Measurements from ENCODE around the gene TMEM82. TPM values are rescaled to one million over a fixed set of nuclear protein-coding genes. Genes with fewer than 3 reads are reported as not detected.
"Not testable (repeated sequence)": the region's sequence is repeated elsewhere in the genome, so short reads cannot be mapped to it uniquely, and the experiment has no call there.

The TMEM82 gene
- 10 to 100 TPM in 3 of 4 donors, 1 to 10 TPM in 1; 2.5 to 42.4 (median 32.7) TPM for total RNA-seq

DNA sequence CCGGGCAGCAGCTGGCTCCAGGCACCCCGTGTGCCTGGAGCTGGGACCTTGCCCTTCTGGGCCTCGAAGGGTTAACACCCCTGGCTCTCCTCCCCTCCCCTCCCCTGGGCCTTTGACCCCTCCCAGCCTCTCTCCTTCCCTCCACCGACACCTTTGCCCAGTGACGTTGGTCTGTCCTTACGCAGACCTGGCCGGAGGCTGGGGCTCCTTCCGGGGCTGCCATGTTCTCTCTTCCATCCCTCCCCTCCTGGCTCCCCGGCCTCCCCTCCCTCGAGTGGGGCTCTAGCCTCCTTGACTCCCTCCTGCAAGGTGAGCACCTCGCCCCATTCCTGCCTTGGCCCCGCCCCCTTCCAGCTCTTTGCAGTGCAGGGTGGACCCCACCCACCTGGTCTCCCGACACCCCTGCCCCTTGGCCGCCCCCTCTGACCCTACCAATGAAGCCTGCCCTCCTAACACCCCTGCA lies at the start of gene TMEM82:
TSS of gene TMEM82 (plus strand) at position 161 of the 463 bp plus-strand sequence. CDS start at position 222, 61 bp downstream.
- Histone ChIP-seq H3K36me3 (peaks cover 0 to 6% (median 0%) of the 10 kb centered on the region in 3 donors), H3K4me3 (peak within 1 kb of the TSS in 3 of 4 donors; percentile 15 to 52 (median 49)), H3K27me3 (no peaks in the 10 kb centered on the region), H3K4me1 (peaks cover 0 to 23% (median 3%) of the 10 kb centered on the region in 4 donors), H3K27ac (peak within 1 kb of the TSS in 3 of 4 donors; percentile 70 to 88 (median 85)), H3K9me3 (no peaks in the 10 kb centered on the region)
- peak in 2 of 3 donors; percentile 86 for DNase-seq
- TF ChIP-seq, protein P1, sequence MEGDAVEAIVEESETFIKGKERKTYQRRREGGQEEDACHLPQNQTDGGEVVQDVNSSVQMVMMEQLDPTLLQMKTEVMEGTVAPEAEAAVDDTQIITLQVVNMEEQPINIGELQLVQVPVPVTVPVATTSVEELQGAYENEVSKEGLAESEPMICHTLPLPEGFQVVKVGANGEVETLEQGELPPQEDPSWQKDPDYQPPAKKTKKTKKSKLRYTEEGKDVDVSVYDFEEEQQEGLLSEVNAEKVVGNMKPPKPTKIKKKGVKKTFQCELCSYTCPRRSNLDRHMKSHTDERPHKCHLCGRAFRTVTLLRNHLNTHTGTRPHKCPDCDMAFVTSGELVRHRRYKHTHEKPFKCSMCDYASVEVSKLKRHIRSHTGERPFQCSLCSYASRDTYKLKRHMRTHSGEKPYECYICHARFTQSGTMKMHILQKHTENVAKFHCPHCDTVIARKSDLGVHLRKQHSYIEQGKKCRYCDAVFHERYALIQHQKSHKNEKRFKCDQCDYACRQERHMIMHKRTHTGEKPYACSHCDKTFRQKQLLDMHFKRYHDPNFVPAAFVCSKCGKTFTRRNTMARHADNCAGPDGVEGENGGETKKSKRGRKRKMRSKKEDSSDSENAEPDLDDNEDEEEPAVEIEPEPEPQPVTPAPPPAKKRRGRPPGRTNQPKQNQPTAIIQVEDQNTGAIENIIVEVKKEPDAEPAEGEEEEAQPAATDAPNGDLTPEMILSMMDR (IDR thresholded peaks at IDR 0.05): no peak
- TF ChIP-seq POLR2A (IDR thresholded peaks at IDR 0.05): peak; percentile 66 to 88

DNA sequence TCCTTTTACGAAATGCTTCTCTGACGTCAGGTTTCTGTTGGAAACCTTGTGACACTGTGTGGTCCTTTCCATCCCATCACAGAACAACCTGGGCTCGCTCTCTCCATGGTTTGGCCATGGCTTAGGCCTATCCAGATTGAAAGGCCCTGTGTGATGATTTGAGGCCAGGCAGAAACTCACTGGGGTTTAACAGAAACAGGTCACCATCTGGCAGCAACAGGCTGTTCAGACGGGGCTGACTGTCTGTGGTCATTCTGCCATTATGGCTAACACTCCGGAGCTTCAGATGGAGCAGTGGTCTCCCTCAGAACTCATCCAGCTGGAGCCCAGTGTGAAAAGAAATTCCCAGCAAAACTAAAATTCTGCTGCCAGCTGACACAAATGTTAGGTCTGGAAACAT lies 48.9 kb upstream of the TMEM82 start:
- Histone ChIP-seq H3K27ac (no peak overlapping the region), H3K27me3 (no peaks in the 10 kb centered on the region), H3K36me3 (peaks cover 0 to 10% (median 0%) of the 10 kb centered on the region in 3 donors), H3K4me1 (peaks cover 0 to 19% (median 9%) of the 10 kb centered on the region in 4 donors), H3K4me3 (no peak overlapping the region), H3K9me3 (no peaks in the 10 kb centered on the region)
- DNase-seq: no peak
- TF ChIP-seq POLR2A (IDR thresholded peaks at IDR 0.05): no peak
- TF ChIP-seq, protein P1 (IDR thresholded peaks at IDR 0.05): no peak

DNA sequence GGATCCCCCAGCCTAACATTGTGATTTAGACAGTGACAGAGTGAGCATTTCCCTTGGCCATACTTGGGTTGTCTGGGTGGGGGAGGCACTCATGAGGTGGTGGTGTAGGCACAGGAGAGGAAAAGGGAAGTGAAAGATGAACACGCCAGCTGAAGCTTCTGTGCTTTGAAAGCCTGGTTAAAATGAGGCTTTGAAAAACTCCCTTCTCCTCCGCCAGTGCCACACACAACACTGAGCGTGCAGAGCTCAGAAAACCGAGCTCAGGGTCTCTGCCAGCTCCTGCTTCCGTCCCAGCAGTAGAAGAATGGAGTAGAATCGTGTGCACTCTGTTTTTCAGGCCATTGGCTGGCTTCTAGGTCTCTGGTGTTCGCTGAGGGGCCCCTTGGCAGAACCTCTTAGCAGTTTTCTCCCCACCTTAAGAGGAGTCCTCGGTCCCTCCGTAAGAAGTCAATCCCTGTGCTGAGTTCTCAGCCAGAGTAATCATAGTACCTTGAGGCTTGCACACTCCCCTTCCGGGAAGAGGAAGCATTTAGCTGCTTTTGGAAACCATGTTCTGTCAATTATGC lies 45.3 kb upstream of the TMEM82 start:
- Histone ChIP-seq H3K4me1 (peaks cover 0 to 16% (median 9%) of the 10 kb centered on the region in 4 donors), H3K4me3 (peak overlapping the region in 1 of 4 donors; percentile 24), H3K36me3 (peaks cover 0 to 10% (median 0%) of the 10 kb centered on the region in 3 donors), H3K9me3 (no peaks in the 10 kb centered on the region), H3K27me3 (no peaks in the 10 kb centered on the region), H3K27ac (peak overlapping the region; percentile 6 to 82 (median 63))
- no peak for TF ChIP-seq POLR2A (IDR thresholded peaks at IDR 0.05)
- TF ChIP-seq, protein P1 (IDR thresholded peaks at IDR 0.05): no peak
- peak in 2 of 3 donors; percentile 72 to 74 for DNase-seq

DNA sequence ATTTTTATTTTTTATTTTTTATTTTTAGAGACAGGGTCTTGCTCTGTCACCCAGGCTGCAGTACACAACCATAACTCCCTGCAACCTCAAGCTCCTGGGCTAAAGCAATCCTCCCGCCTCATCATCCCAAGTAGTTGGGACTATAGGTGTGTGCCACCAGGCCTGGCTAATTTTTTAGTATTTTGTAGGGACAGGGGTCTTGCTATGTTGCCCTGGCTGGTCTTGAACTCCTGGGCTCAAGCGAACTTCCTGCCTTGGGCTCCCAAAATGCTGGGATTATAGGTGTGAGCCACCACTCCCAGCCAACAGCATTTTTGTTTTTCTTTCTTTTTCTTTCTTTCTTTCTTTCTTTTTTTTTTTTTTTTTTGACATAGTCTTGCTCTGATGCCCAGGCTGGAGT lies 44.1 kb upstream of the TMEM82 start:
- Histone ChIP-seq H3K4me3 (no peak overlapping the region), H3K4me1 (peaks cover 0 to 22% (median 11%) of the 10 kb centered on the region in 4 donors), H3K36me3 (peaks cover 0 to 10% (median 0%) of the 10 kb centered on the region in 3 donors), H3K9me3 (no peaks in the 10 kb centered on the region), H3K27ac (peak overlapping the region in 1 of 4 donors; percentile 82), H3K27me3 (no peaks in the 10 kb centered on the region)
- DNase-seq: no peak
- TF ChIP-seq POLR2A (IDR thresholded peaks at IDR 0.05): no peak
- TF ChIP-seq, protein P1 (IDR thresholded peaks at IDR 0.05): no peak

DNA sequence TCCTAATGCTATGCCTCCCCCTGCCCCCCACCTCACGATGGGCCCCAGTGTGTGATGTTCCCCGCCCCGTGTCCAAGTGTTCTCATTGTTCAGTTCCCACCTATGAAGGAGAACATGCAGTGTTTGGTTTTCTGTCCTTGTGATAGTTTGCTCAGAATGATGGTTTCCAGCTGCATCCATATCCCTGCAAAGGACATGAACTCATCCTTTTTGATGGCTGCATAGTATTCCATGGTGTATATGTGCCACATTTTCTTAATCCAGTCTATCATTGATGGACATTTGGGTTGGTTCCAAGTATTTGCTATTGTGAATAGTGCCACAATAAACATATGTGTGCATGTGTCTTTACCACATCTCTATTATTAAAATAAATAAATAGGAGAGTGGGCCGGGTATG lies 43.0 kb upstream of the TMEM82 start:
- H3K36me3 ChIP-seq: peaks cover 0 to 10% (median 0%) of the 10 kb centered on the region in 3 donors
- not testable (repeated sequence) for H3K27me3 ChIP-seq, H3K9me3 ChIP-seq, H3K27ac ChIP-seq, DNase-seq, H3K4me3 ChIP-seq
- H3K4me1 ChIP-seq: peaks cover 0 to 33% (median 11%) of the 10 kb centered on the region in 4 donors

DNA sequence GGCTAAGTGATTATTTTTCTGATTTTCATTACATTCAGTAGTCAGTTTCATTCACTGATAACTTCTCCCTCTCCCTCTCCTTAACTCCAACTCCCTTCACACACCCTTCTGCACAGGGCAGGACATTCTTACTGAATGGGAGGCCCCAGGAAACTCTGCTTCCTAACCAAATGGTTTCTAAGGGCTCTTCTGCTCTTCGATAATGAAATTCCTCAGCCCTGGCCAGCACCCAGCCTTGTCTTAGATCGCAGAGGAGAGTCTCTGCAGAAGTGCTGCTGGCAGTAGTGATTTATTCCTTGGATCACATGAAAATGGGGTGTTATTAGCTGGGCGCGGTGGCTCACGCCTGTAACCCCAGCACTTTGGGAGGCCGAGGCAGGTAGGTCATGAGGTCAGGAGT lies 41.8 kb upstream of the TMEM82 start:
- H3K4me3 ChIP-seq: no peak overlapping the region
- TF ChIP-seq, protein P1 (IDR thresholded peaks at IDR 0.05): no peak
- no peak for TF ChIP-seq POLR2A (IDR thresholded peaks at IDR 0.05)
- no peaks in the 10 kb centered on the region for H3K27me3 ChIP-seq
- H3K9me3 ChIP-seq: no peaks in the 10 kb centered on the region
- H3K4me1 ChIP-seq: peaks cover 0 to 33% (median 11%) of the 10 kb centered on the region in 4 donors
- no peak overlapping the region for H3K27ac ChIP-seq
- DNase-seq: no peak
- peaks cover 0 to 10% (median 0%) of the 10 kb centered on the region in 3 donors for H3K36me3 ChIP-seq

Data from Peyer's patch (tissue), 4 donors.